ENCODE results near the gene CCDC89.

DNA sequence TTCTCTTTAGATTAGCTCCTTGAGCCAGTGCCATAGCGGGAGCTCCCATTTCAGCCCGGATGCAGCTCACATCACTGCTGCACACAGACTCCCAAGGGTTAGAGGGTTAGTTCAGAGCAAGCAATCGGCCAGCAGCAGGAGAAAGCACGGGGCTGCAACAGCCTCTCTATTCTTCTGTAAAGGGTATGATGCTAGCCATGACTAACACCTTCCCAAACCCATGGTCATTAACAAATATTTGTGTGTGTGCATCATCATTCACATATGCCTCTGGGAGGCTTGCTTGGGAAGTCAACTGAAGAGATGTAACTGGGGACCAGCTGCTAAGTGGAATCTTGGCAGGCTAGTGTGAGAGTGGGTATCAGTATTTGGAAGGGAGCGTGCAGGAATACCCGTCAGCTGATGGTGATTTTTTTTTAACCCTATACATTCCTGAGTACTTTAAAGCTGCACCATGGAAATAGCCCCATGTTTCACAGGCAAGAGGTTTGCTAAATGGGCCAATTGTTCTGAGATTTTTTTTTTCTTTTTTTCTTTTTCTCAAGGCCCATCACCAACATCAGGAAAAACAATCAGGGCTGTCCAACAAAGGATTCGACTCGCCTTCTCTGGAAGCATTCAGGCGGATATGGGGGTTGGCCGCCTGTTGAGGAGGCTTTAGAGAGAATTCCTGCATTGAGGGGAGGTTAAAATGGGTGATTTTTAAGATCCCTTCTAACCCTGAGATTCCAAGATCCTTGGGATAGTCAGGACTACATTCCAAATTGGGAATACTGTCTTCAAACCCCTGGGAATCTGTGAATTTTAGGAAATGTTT, 33.2 kb upstream of the CCDC89 start:
- TF ChIP-seq, protein P1, sequence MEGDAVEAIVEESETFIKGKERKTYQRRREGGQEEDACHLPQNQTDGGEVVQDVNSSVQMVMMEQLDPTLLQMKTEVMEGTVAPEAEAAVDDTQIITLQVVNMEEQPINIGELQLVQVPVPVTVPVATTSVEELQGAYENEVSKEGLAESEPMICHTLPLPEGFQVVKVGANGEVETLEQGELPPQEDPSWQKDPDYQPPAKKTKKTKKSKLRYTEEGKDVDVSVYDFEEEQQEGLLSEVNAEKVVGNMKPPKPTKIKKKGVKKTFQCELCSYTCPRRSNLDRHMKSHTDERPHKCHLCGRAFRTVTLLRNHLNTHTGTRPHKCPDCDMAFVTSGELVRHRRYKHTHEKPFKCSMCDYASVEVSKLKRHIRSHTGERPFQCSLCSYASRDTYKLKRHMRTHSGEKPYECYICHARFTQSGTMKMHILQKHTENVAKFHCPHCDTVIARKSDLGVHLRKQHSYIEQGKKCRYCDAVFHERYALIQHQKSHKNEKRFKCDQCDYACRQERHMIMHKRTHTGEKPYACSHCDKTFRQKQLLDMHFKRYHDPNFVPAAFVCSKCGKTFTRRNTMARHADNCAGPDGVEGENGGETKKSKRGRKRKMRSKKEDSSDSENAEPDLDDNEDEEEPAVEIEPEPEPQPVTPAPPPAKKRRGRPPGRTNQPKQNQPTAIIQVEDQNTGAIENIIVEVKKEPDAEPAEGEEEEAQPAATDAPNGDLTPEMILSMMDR (conservative IDR thresholded peaks at IDR 0.05) = no peak
- TF ChIP-seq ZFX (IDR thresholded peaks at IDR 0.05) = no peak

All from C4-2B (cell line).